Measurements from ENCODE around the gene MAGI3. TPM values are rescaled to one million over a fixed set of nuclear protein-coding genes. Genes with fewer than 3 reads are reported as not detected.

The MAGI3 gene
- polyA plus RNA-seq, 1 experiment: 1.9 TPM

DNA sequence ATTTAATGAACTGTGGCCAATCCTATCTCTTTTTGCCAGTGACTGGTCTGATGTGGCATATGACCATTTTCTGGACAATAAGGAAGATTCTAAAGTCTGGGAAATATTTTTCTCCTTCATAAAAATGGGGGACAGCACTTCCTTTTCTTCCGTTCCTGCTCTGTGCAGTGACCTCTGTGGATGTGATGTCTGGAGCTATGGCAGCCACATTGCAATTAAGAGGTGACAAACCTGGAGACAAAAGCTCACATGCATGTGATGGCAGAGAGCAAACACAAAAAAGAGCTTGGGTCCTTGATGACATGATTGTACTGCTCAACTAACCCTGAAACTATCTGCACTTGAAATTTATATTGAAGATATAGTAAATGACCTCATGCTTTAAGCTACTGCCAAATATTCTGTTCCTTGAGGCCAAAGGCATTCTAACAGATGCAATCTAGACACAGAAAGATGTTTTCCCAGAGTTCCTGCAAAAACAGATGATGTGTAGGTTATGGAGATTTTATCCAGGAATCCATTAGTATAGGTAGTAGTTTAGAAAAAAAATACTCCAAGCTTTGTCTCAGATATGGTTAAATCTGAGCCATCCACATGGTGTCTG lies 2.2 kb upstream of the MAGI3 start:
- Histone ChIP-seq H3K4me3 (ENCODE audit: low read depth, low read length) (no peak overlapping the region), H3K27me3 (ENCODE audit: control insufficient read depth, insufficient read depth, low read length) (no peaks in the 10 kb centered on the region), H3K36me3 (ENCODE audit: control insufficient read depth, insufficient read depth, low read length) (no peaks in the 10 kb centered on the region)
- DNase-seq (ENCODE audit: low read depth): no peak
- TF ChIP-seq, protein P1, sequence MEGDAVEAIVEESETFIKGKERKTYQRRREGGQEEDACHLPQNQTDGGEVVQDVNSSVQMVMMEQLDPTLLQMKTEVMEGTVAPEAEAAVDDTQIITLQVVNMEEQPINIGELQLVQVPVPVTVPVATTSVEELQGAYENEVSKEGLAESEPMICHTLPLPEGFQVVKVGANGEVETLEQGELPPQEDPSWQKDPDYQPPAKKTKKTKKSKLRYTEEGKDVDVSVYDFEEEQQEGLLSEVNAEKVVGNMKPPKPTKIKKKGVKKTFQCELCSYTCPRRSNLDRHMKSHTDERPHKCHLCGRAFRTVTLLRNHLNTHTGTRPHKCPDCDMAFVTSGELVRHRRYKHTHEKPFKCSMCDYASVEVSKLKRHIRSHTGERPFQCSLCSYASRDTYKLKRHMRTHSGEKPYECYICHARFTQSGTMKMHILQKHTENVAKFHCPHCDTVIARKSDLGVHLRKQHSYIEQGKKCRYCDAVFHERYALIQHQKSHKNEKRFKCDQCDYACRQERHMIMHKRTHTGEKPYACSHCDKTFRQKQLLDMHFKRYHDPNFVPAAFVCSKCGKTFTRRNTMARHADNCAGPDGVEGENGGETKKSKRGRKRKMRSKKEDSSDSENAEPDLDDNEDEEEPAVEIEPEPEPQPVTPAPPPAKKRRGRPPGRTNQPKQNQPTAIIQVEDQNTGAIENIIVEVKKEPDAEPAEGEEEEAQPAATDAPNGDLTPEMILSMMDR (IDR thresholded peaks at IDR 0.05; ENCODE audit: insufficient read depth, low read depth, low read length): no peak
- POLR2A ChIA-PET: no interaction called here
- CTCF ChIA-PET: no interaction called here

DNA sequence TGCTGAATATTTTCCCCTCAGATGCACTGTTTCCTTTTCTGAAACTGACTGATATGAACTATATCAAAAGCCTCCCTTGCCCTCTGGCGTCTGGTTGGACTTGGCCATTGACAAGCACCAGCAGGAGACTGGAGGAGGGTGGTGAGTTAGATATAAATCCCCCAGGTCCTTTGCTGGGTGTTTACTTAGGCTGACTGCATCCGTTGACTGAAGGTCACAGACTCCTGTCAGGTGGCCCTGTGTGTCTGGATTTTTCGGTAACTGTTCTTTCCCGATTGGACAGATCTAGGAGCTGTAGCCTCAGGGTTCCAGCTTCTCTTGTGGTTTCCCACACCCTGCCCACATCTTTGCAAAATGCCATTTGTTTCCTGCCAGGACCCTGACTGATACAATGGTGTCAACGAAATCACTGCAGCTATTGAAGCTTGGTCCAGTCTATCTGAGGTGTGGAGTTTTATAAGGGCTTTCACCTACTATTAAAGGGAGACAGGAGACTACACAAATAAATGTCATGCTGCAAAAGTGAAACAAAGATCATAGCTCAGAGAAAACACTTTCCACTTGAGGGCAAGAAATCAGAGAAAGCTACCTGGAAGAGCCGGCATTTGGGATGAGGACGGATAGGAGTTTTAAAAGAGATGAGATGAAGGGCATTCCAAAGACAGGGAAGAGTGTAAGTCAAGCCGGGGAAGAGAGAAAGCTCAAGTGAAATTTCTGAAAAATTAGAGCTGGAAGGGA lies 1.5 kb upstream of the MAGI3 start:
- no peak for DNase-seq (ENCODE audit: low read depth)
- Histone ChIP-seq H3K27me3 (ENCODE audit: control insufficient read depth, insufficient read depth, low read length) (no peaks in the 10 kb centered on the region), H3K36me3 (ENCODE audit: control insufficient read depth, insufficient read depth, low read length) (no peaks in the 10 kb centered on the region), H3K4me3 (ENCODE audit: low read depth, low read length) (no peak overlapping the region; the same call in 1 of the 2 replicates)
- TF ChIP-seq, protein P1 (IDR thresholded peaks at IDR 0.05; ENCODE audit: insufficient read depth, low read depth, low read length): no peak
- CTCF ChIA-PET: interaction anchor here (0.8 kb wide), 1 partner anchor 249 kb away, joined by 3 read pairs; no protein-coding TSS in a partner anchor
- POLR2A ChIA-PET: no interaction called here

DNA sequence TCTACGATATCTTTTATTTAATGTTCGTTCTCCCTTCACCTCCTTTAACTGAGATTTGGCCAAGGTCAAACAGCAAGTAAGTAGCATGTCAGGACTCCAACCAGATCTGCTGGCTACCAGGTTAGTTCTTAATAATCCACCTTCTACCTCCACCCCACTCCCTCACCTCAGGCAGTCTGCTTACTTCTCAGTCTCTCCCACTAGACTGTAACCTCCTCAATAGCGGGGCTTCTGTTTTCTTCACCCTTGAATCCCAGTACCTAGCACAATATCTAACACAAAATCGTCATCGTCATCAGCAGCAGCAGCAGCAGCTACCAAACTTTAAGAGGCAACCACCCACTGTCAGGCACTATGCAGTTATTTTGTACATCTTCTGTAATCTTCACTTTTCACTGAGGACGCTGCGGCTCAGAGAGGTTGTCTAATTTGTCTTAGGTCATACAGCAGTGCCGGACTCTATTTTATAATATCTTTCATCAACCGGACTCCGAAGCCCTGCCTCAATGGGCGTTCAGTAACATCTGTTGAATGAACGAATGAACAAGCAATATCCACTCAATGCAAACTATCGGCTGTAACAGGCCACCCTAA lies 859 bp upstream of the MAGI3 start:
- Histone ChIP-seq H3K27me3 (ENCODE audit: control insufficient read depth, insufficient read depth, low read length) (no peaks in the 10 kb centered on the region), H3K36me3 (ENCODE audit: control insufficient read depth, insufficient read depth, low read length) (no peaks in the 10 kb centered on the region), H3K4me3 (ENCODE audit: low read depth, low read length) (peak overlapping the region; percentile 91)
- POLR2A ChIA-PET: interaction anchor here (0.6 to 1.0 kb wide), 2 partner anchors 27 to 370 kb away, joined by 4 to 5 read pairs; no protein-coding TSS in a partner anchor
- CTCF ChIA-PET: interaction anchor here (0.8 to 1.0 kb wide), 2 partner anchors 19 to 250 kb away, joined by 3 read pairs; no protein-coding TSS in a partner anchor
- no peak for DNase-seq (ENCODE audit: low read depth)
- TF ChIP-seq, protein P1 (IDR thresholded peaks at IDR 0.05; ENCODE audit: insufficient read depth, low read depth, low read length): no peak

DNA sequence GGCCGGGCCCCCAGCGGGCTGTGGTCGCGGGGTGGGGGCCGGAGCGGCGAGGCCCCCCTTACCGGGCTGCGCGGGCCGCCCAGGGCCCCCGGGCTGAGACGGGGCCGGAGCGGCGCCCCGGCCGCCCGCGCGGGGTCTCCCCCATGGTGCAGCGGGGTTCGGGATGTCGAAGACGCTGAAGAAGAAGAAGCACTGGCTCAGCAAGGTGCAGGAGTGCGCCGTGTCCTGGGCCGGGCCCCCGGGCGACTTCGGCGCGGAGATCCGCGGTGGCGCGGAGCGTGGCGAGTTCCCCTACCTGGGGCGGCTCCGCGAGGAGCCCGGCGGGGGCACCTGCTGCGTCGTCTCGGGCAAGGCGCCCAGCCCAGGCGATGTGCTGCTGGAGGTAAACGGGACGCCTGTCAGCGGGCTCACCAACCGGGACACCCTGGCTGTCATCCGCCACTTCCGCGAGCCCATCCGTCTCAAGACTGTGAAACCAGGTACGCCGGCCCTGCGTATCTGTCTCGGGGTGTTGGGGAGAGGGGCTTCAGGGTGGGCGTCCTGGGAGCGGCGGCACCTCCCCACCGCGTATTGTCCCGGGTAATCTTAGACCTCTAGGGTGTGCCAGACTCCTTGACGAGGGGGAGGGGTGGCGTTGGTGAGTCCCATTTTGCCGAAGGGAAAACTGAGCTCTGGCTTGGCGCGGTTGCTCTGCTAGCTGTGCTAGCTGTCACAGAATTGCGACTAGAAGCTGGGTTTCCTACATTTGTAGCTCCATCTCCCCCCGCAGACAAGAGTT lies 745 bp downstream of the MAGI3 start:
- Histone ChIP-seq H3K36me3 (ENCODE audit: control insufficient read depth, insufficient read depth, low read length) (no peaks in the 10 kb centered on the region), H3K4me3 (ENCODE audit: low read depth, low read length) (peak overlapping the region; percentile 91), H3K27me3 (ENCODE audit: control insufficient read depth, insufficient read depth, low read length) (no peaks in the 10 kb centered on the region)
- no peak for DNase-seq (ENCODE audit: low read depth)
- CTCF ChIA-PET: no interaction called here
- TF ChIP-seq, protein P1 (IDR thresholded peaks at IDR 0.05; ENCODE audit: insufficient read depth, low read depth, low read length): no peak
- POLR2A ChIA-PET: no interaction called here
